Astrocyte of the spinal cord (primary cell): ENCODE data around the gene SLX4IP.
A peak's percentile ranks its signal among the peaks of the same experiment; 100 is the strongest.
"Not testable (repeated sequence)": the region's sequence is repeated elsewhere in the genome, so short reads cannot be mapped to it uniquely, and the experiment has no call there.

ENCODE experiments used
- DNase-seq: peaks from one replicate; pipeline ENCODE4 v3.0.0; 2011; ENCODE audit warnings: low read depth, low spot score
- H3K4me3 ChIP-seq: 2 replicates; pipeline ENCODE4 v1.5.1; 2011; ENCODE audit warnings: low read depth, mild to moderate bottlenecking, low read length, moderate library complexity
- in situ Hi-C: cut with HindIII; loops from 2 replicates; pipeline ENCODE4 v1.10.0; 2017; ENCODE audit warnings: low sequenced_read_pairs
- TF ChIP-seq, protein P1 (sequence below): IDR thresholded peaks from 2 replicates; pipeline ENCODE4 v1.5.1; 2012; ENCODE audit warnings: low read depth, mild to moderate bottlenecking, low read length, inconsistent platforms

Gene SLX4IP

DNA sequence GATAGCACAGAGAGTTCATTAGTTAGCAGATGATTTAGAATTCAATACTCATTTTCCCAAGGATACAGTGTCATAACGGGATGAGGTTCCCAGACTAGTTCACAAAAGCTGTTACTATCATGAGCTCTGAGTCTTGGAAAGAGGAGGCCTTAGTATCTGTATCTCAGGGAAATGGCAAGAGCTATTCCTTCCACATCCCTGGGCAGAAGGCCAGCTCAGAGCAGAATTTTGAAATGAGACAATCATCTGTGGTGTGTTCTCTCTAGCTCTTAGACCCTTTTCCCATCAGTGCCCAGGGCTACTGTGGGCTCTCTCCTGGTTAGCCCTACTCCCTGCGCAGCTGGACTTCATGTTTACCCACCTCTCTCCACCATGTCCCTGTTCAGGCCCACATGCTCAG is 174.2 kb downstream of the SLX4IP start:
- no peak overlapping the region for H3K4me3 ChIP-seq
- TF ChIP-seq, protein P1, sequence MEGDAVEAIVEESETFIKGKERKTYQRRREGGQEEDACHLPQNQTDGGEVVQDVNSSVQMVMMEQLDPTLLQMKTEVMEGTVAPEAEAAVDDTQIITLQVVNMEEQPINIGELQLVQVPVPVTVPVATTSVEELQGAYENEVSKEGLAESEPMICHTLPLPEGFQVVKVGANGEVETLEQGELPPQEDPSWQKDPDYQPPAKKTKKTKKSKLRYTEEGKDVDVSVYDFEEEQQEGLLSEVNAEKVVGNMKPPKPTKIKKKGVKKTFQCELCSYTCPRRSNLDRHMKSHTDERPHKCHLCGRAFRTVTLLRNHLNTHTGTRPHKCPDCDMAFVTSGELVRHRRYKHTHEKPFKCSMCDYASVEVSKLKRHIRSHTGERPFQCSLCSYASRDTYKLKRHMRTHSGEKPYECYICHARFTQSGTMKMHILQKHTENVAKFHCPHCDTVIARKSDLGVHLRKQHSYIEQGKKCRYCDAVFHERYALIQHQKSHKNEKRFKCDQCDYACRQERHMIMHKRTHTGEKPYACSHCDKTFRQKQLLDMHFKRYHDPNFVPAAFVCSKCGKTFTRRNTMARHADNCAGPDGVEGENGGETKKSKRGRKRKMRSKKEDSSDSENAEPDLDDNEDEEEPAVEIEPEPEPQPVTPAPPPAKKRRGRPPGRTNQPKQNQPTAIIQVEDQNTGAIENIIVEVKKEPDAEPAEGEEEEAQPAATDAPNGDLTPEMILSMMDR: no peak
- in situ Hi-C loops: no loop called here
- DNase-seq: peak; percentile 72

DNA sequence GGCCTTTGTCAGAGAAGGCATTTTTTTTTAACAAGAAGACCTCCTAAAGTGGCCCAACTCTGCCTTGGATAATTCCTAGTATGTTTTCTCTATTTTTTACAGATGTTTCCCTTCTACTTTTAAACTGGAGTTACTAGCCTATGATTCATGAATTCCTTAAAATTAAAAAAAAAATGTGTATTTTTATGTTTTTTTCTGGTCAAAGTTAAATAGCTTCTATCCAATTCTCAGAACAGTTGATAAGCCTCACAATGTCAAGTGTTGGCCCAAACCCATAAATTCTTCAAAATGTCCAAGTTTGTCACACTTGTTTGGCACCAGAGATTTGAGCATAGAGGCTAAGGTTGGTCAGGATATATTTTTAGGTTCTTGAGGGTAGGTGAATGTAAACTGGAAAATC is 174.7 kb downstream of the SLX4IP start:
- no peak for DNase-seq
- TF ChIP-seq, protein P1: no peak
- in situ Hi-C loops: no loop called here
- no peak overlapping the region for H3K4me3 ChIP-seq

DNA sequence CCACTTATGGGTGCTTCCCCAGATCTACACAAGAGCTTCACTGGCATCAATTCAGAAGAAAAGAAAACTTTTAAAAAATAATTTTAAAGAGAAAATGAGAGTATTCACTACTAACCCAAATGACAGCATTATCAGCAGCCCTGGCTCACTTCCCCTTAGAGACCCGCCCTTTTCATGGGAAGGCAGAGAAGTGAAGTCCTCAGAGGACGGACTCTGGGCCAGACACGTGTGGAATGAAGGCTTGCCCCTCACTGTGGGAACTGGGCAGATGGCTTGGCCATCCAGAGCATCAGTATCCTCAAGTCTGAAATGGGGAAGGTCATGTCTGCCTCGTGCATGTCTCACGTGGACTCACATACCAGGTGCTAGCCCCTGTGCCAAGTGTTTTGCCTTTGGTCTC is 175.1 kb downstream of the SLX4IP start:
- DNase-seq: no peak
- TF ChIP-seq, protein P1: no peak
- no peak overlapping the region for H3K4me3 ChIP-seq
- in situ Hi-C loops: no loop called here

DNA sequence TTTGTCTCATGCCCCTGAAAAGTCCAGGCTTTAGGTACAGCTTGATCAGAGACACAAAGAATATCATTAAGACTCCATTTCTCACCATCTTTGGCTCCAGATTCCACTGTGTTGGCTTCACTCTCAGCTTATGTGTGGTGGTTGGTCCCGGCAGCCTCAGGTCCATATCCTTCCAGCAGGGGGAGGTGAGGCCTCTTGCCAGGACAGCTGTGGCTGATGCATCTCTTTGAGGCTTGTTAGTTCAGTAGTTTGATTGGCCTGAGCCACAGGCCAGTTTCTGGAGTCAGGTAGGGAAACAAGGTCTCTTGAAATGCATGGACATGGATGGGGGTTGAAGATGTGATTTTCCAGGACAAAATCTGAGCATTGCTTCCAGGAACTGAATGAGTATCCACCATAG is 176.3 kb downstream of the SLX4IP start:
- TF ChIP-seq, protein P1: peak; percentile 69
- no peak overlapping the region for H3K4me3 ChIP-seq
- peak; percentile 61 for DNase-seq
- in situ Hi-C loops: no loop called here

DNA sequence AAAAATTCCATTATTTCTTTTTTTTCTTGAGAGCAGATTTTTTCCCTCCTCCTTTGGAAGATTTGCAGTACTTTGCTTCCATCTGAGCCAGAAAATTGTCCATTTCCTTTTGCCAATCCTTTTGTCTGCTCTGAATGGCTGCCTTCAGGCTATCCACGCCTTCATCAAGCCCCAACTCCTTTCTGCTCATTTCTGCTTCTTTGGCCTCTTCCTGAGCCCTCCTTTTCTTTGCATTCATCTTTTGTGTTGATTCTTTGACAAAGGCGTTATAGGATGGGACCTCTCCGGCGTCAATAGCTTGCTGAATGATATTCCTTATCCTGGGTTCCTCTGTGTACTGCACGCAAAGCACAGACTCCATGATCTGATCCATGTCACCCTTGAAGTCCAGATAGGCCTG is 178.3 kb downstream of the SLX4IP start:
- H3K4me3 ChIP-seq, DNase-seq, in situ Hi-C loops: not testable (repeated sequence)

DNA sequence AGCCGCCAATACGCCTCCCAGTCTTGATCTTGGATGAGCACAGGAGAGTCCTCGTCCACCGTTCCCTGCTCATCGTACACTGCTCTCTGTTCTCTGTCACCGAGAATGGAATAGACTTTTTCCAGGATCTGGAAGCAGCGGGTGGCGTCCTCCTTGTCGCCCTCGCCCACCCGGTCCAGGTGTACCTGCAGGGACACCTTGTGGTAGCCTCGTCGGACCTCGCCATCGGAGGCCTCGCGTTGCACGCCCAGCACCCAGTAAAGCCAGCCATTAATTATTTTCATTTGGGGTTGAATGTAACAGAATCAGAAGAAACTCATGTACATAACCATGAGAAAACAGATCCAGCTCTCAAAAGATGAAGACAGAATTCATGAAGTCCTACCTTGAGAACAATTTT is 178.8 kb downstream of the SLX4IP start:
- DNase-seq: no peak
- TF ChIP-seq, protein P1: no peak
- no peak overlapping the region for H3K4me3 ChIP-seq
- in situ Hi-C loops: no loop called here

DNA sequence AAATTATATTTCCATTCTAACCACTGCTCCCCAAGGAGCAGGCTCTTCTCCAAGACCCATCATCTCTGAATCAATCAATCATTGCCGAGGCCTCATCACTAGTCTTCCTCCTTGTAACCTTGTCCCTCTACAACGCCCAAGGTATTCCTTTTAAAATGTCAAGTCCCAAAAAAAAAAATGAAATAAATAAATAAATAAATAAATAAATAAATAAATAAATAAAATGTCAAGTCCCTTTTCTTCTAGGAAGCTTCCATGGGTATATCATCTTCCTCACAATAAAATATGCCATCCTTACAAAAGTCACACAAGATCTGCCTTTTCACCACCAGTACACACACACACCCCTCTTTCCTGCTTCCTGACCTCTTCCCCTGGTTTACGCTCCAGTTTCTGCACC is 181.1 kb downstream of the SLX4IP start:
- H3K4me3 ChIP-seq: no peak overlapping the region
- no peak for DNase-seq
- TF ChIP-seq, protein P1: no peak
- in situ Hi-C loops: no loop called here

DNA sequence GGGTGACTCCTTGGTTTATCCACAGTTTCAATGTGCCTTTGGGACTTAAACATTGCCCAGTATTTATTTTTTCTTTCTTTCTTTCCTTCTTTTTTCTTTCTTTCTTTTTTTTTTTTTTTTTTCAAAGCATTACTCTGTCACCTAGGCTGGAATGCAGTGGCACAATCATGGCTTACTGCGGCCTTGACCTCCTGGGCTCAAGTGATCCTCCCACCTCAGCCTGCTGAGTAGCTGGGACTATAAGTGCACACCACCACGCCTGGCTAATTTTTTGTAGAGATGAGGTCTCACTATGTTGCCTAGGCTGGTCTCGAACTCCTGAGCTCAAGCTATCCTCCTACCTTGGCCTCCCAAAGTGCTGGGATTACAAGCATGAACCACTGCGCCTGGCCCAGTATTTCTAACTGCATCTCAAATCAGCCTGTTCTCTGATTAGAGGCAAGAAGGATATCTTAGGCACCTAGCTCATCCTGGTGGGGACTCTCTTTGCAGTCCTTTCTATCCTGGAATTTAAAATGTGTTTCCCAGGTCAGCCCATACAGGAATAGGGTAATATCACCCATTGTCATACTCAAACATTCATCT is 182.5 kb downstream of the SLX4IP start:
- H3K4me3 ChIP-seq, DNase-seq, in situ Hi-C loops: not testable (repeated sequence)
